ENCODE results near the gene CHCHD3. TPM values are rescaled to one million over a fixed set of nuclear protein-coding genes. Genes with fewer than 3 reads are reported as not detected.

The CHCHD3 gene
- total RNA-seq, 1 donor from 2014 or later: 50.6 TPM

DNA sequence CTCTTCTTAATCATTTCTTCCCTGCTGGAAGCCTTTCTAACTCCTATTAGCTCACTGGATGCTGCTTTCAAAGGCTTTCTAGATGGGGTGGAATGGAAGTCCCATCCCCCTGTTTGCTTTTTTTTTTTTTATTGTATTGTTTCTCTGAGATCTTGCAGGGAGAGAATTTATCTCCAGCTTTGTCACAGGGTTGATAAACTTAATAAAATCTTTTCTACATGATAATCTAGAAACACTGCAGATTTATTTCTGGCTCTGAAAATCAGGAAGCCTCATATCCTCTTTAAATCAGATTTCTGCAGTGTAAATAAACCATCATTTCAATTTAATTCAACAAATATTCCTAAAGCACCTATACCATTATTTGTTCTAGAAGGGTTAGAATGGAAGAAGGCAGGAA, 37.2 kb upstream of the CHCHD3 start:
- DNase-seq (ENCODE audit: extremely low spot score in 2 of 2): no peak
- H3K36me3 ChIP-seq: no peaks in the 10 kb centered on the region
- no peaks in the 10 kb centered on the region for H3K4me1 ChIP-seq
- intact Hi-C loops (cut with DNase I): no loop called here
- H3K9me3 ChIP-seq: no peaks in the 10 kb centered on the region
- no peaks in the 10 kb centered on the region for H3K27me3 ChIP-seq
- no peak overlapping the region for H3K27ac ChIP-seq
- TF ChIP-seq POLR2AphosphoS5 (IDR thresholded peaks at IDR 0.05; ENCODE audit: insufficient read depth in 1 of 2, low read depth in 1 of 2): no peak
- TF ChIP-seq POLR2A (IDR thresholded peaks at IDR 0.05): no peak
- TF ChIP-seq, protein P1, sequence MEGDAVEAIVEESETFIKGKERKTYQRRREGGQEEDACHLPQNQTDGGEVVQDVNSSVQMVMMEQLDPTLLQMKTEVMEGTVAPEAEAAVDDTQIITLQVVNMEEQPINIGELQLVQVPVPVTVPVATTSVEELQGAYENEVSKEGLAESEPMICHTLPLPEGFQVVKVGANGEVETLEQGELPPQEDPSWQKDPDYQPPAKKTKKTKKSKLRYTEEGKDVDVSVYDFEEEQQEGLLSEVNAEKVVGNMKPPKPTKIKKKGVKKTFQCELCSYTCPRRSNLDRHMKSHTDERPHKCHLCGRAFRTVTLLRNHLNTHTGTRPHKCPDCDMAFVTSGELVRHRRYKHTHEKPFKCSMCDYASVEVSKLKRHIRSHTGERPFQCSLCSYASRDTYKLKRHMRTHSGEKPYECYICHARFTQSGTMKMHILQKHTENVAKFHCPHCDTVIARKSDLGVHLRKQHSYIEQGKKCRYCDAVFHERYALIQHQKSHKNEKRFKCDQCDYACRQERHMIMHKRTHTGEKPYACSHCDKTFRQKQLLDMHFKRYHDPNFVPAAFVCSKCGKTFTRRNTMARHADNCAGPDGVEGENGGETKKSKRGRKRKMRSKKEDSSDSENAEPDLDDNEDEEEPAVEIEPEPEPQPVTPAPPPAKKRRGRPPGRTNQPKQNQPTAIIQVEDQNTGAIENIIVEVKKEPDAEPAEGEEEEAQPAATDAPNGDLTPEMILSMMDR (IDR thresholded peaks at IDR 0.05): no peak
- H3K4me3 ChIP-seq: no peak overlapping the region

DNA sequence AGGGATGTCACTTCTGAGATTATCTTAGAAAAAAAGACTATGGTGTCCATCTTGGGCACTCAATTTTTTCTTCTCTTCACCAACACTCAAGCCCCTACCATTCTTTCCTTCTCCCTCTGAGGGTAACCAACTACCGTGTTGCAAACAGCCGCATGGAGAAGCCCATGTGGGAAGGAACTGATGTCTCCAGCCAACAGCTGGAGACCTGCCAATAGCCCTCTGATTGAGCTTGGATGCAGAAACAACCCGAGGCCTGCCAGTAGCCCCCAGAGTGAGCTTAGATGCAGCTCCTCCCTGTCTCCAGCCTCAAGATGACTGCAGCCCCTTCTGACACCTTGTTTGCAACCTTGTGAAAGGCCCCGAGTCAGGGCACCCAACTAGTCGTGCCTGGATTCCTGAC, 36.4 kb upstream of the CHCHD3 start:
- Histone ChIP-seq H3K36me3 (no peaks in the 10 kb centered on the region), H3K27me3 (no peaks in the 10 kb centered on the region), H3K27ac (no peak overlapping the region), H3K9me3 (no peaks in the 10 kb centered on the region), H3K4me3 (no peak overlapping the region), H3K4me1 (no peaks in the 10 kb centered on the region)
- no peak for DNase-seq (ENCODE audit: extremely low spot score in 2 of 2)
- no peak for TF ChIP-seq POLR2AphosphoS5 (IDR thresholded peaks at IDR 0.05; ENCODE audit: insufficient read depth in 1 of 2, low read depth in 1 of 2)
- TF ChIP-seq, protein P1 (IDR thresholded peaks at IDR 0.05): no peak
- no peak for TF ChIP-seq POLR2A (IDR thresholded peaks at IDR 0.05)
- intact Hi-C loops (cut with DNase I): no loop called here

DNA sequence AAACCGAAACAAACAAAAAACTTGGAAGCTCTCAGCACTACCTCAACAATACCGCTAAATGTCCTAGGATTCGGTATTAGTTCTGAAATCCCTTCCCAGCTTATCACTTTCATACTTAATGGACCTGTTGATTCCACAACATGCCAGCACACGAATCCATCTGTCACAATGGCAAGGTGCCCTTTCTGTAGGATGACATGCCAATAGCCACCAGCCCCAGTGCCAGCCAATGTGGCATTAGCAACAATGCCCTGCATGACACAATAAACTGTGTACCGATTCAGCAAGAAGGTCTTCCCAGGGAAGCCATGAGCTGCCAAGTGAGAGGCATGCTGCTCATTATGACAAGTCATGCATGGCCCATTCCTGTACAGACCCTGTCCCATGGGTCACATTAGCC, 35.6 kb upstream of the CHCHD3 start:
- H3K27me3 ChIP-seq: no peaks in the 10 kb centered on the region
- no peak for DNase-seq (ENCODE audit: extremely low spot score in 2 of 2)
- H3K36me3 ChIP-seq: no peaks in the 10 kb centered on the region
- H3K9me3 ChIP-seq: no peaks in the 10 kb centered on the region
- no peak overlapping the region for H3K4me3 ChIP-seq
- H3K27ac ChIP-seq: no peak overlapping the region
- H3K4me1 ChIP-seq: no peaks in the 10 kb centered on the region
- TF ChIP-seq POLR2AphosphoS5 (IDR thresholded peaks at IDR 0.05; ENCODE audit: insufficient read depth in 1 of 2, low read depth in 1 of 2): no peak
- TF ChIP-seq, protein P1 (IDR thresholded peaks at IDR 0.05): no peak
- intact Hi-C loops (cut with DNase I): no loop called here

DNA sequence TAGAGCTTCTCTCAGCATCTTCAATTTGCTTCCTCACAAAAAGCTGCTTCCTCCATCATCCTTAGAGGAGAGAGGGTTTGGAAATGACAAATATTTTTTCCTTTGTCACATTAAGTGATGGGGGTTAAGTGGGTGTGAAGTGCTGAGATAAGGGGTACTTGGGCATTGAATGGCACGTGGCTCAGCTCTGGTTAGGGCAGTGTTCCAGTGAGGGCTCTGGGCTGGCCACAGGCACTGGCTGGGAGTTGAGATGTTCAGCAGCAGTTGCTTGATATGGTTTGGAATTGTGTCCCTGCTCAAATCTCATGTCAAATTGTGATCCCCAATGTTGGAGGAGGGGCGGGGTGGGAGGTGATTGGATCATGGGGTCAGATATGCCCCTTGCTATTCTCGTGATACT, 33.7 kb upstream of the CHCHD3 start:
- Histone ChIP-seq H3K4me1 (no peaks in the 10 kb centered on the region), H3K36me3 (no peaks in the 10 kb centered on the region), H3K27ac (no peak overlapping the region), H3K4me3 (no peak overlapping the region), H3K9me3 (no peaks in the 10 kb centered on the region), H3K27me3 (no peaks in the 10 kb centered on the region)
- intact Hi-C loops (cut with DNase I): no loop called here
- TF ChIP-seq, protein P1 (IDR thresholded peaks at IDR 0.05): no peak
- TF ChIP-seq POLR2AphosphoS5 (IDR thresholded peaks at IDR 0.05; ENCODE audit: insufficient read depth in 1 of 2, low read depth in 1 of 2): no peak
- TF ChIP-seq POLR2A (IDR thresholded peaks at IDR 0.05): no peak
- DNase-seq (ENCODE audit: extremely low spot score in 2 of 2): no peak

DNA sequence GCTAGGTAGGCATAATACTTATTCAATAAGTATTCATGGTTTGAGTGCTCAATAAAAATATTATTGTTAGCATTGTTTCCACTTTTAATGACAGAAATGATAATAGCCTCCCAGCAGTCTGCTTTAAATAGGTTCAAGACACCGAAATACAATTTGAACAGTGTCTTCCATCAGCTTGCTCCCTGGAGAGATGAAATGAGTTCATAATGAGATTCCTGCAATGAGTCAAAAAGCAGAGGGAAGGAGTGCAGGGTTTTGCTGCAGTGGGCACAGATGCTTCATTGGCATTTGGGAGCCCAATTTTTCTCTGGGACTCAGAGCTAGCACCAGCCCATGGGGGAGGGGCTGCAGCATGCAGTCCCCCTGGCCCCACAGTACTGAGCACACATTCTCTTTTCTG, 32.6 kb upstream of the CHCHD3 start:
- H3K36me3 ChIP-seq: no peaks in the 10 kb centered on the region
- no peak overlapping the region for H3K27ac ChIP-seq
- H3K9me3 ChIP-seq: no peaks in the 10 kb centered on the region
- DNase-seq (ENCODE audit: extremely low spot score in 2 of 2): no peak
- no peaks in the 10 kb centered on the region for H3K27me3 ChIP-seq
- no peak overlapping the region for H3K4me3 ChIP-seq
- intact Hi-C loops (cut with DNase I): no loop called here
- TF ChIP-seq POLR2AphosphoS5 (IDR thresholded peaks at IDR 0.05; ENCODE audit: insufficient read depth in 1 of 2, low read depth in 1 of 2): no peak
- TF ChIP-seq, protein P1 (IDR thresholded peaks at IDR 0.05): no peak
- no peak for TF ChIP-seq POLR2A (IDR thresholded peaks at IDR 0.05)
- no peaks in the 10 kb centered on the region for H3K4me1 ChIP-seq

Data from vagina (tissue), 2 donors.